HEK293T (cell line): Measurements from ENCODE around the gene PDZD8.

Source experiments
- BHLHE40 ChIP-seq: fragments of 450-650 bp; IDR thresholded peaks from 2 replicates; pipeline ENCODE4 v1.6.1; 2016; ENCODE audit warnings: mild to moderate bottlenecking, moderate library complexity, borderline replicate concordance
- FOXK2 ChIP-seq: fragments of 450-650 bp; IDR thresholded peaks from 2 replicates; pipeline ENCODE4 v1.6.1; 2016; ENCODE audit warnings: mild to moderate bottlenecking
- HDGF ChIP-seq: fragments of 450-650 bp; IDR thresholded peaks from 2 replicates; pipeline ENCODE4 v1.6.1; 2017; ENCODE audit warnings: antibody characterized with exemption, borderline replicate concordance
- L3MBTL2 ChIP-seq: fragments of 450-650 bp; conservative IDR thresholded peaks from 2 replicates; pipeline ENCODE4 v1.6.1; 2016; ENCODE audit warnings: mild to moderate bottlenecking
- NFRKB ChIP-seq: fragments of 450-650 bp; IDR thresholded peaks from 2 replicates; pipeline ENCODE4 v1.6.1; 2016; ENCODE audit warnings: mild to moderate bottlenecking, moderate library complexity

DNA sequence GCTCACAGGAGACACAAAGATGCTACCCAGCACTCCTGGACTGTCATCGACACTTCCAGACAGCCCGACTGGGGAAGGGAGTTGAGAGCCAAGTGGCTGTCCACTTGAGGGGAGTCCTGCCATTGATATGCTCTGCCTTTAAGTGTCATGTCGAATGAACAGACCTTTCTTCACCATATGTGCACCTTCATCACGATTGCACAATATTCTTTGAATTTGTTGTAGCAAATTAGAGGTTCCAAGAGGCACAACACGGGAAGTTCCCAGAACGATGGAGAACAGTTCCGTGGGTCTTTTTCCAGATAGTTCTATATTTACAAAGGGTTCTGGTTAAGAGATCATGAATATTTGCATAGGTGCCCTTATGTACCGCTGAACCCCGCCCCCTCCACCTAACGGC is 118.3 kb downstream of the PDZD8 start:
- TF ChIP-seq BHLHE40 (no peak), FOXK2 (no peak), L3MBTL2 (no peak), NFRKB (no peak), HDGF (no peak)
